HFF-Myc (cell line): ENCODE results near the gene PSMA1.

Experiments used
- DNase-seq: peaks from one replicate; pipeline ENCODE4 v3.0.0-alpha.2; 2011; ENCODE audit warnings: low read depth; ENCODE audit errors: extremely low read depth
- H3K4me3 ChIP-seq: replicated peaks from 2 replicates; pipeline ENCODE4 v1.5.1; 2011; ENCODE audit warnings: low read depth, mild to moderate bottlenecking, control low read depth, low read length
- TF ChIP-seq, protein P1 (sequence below): IDR thresholded peaks from 2 replicates; pipeline ENCODE4 v1.5.1; 2012; ENCODE audit warnings: mild to moderate bottlenecking, low read depth, low read length, control low read depth; ENCODE audit errors: missing control alignments

Gene PSMA1

DNA sequence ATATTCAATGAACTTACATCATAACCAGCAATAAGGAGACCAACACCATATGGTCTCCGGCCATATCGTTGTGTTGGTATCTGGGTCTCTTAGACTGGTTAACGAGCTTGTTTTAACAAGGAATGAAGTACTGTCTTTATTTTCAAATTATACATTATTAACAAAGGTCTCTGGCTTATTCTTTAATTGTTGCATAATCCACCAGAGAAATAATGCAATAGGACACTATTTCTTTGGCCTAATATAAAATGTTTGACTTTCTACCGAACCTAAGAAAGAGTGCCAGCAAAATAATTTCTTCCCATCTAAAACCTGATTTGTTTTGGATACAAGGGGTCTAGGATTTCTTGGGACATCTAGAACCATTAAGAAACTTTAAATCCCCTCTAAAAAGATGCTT, 6.4 kb downstream of the PSMA1 start:
- TF ChIP-seq, protein P1, sequence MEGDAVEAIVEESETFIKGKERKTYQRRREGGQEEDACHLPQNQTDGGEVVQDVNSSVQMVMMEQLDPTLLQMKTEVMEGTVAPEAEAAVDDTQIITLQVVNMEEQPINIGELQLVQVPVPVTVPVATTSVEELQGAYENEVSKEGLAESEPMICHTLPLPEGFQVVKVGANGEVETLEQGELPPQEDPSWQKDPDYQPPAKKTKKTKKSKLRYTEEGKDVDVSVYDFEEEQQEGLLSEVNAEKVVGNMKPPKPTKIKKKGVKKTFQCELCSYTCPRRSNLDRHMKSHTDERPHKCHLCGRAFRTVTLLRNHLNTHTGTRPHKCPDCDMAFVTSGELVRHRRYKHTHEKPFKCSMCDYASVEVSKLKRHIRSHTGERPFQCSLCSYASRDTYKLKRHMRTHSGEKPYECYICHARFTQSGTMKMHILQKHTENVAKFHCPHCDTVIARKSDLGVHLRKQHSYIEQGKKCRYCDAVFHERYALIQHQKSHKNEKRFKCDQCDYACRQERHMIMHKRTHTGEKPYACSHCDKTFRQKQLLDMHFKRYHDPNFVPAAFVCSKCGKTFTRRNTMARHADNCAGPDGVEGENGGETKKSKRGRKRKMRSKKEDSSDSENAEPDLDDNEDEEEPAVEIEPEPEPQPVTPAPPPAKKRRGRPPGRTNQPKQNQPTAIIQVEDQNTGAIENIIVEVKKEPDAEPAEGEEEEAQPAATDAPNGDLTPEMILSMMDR: no peak
- no peak overlapping the region for H3K4me3 ChIP-seq
- DNase-seq: no peak

DNA sequence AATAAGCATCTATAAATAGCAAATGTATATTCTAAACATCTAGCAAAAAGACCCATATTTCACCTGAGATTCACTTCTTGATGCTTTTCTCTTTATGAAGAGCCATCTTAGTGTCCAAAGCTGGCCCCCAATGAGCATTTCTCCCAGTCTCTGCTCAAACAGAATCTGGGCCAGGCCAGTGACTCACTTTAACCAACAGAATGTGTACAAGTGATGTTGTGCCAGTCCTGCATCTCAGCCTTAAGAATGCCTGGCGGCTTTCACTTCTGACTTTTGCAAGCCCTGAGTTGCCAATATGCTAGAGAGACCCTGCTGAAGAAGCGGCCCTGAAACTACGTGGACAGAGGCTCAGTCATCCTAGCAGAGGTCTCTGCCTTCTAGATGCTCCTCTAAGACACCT, 13.7 kb downstream of the PSMA1 start:
- DNase-seq: no peak
- TF ChIP-seq, protein P1: no peak
- H3K4me3 ChIP-seq: no peak overlapping the region

DNA sequence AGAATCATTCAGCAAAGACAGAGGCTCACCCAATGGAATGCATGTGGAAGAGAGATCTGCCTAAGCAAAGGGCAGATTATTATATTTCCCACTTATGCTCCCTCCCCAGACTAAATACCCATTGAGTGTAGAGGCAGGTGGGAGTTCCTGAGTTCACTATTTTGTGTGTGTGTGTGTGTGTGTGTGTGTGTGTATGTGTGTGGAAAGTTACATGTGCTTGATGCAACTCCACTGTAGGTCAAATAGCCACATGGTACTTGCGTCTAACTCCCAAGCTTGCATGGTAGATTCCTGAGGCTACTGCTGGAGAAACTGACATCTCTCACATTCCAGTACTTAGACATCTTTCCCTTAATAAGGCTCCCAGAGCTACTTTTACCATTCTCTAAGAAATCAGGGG, 17.2 kb downstream of the PSMA1 start:
- DNase-seq: no peak
- TF ChIP-seq, protein P1: no peak

DNA sequence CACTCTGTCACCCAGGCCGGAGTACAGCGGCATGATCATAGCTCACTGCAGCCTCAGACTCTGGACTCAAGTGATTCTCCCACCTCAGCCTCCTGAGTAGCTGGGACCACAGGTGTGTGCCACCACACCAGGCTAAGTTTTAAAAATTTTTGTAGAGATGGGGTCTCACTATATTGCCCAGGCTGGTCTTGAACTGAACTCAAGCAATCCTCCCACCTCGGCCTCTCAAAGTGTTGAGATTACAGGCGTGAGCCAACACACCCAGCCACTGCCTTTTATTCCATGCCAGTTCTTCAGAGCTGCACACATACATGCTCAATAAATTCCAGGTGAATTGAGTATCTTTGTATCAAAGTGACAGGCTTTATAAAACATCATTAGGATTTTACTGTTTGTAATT, 18.1 kb downstream of the PSMA1 start:
- no peak for DNase-seq
- H3K4me3 ChIP-seq: no peak overlapping the region
- TF ChIP-seq, protein P1: no peak

More for the DNA sequence above, 17.2 kb downstream of the PSMA1 start:
- no peak overlapping the region for H3K4me3 ChIP-seq

DNA sequence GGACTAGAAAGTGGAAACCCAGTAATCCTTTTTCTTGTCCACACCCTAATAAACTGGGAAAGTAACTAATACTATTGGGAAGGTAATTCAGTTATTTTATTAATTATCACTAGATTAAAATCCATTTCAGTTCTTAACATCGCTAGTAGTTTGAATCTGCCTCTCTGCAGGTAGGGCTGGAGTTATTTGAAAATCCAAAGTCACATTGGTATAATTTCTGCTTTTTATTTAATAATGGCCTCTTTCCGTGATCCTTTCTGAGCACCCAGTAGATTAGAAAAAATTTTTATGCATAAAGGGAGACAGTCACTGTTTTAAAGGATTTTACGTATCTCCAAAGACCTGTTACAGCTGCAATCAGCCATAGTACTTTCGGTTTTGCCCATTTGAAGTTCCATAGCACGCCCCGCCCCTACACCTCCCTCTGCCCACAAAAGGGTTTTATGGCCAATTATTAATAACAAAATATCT, 20.0 kb downstream of the PSMA1 start:
- no peak for DNase-seq
- TF ChIP-seq, protein P1: no peak
- peak overlapping the region; percentile 98 for H3K4me3 ChIP-seq

DNA sequence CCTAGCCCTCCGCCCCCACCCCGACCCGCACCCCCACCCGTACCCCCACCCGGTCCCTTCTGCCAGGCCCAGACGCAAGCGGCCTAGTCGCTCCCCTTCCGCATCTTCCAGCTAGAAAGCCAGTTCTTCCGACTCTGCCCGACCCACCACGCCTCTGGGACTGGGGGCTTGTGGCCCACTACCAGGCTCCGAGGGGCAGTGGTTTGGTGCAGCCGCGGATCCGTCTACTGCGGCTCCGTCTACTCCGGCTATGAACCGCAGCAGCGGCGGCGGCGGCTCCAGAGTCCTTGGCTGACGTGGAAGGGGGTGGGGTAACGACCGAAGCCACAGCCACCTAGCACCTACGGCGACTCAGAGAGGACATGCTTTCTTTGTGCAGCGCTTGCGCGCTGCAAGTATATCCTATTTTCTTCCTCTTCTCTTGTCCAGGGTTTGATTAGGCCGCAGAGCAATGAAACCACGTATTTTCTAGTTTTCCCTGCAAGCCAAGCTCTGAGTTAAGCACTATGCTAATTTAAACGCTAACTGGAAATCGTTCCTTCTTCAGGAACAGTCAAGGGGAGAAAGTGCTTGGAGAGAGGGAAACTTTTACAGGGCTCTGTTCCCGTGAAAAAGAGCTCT, 20.5 kb downstream of the PSMA1 start, which contains the start of gene COPB1:
Gene COPB1, minus strand, starts transcription at position 252 of the 621 bp plus-strand sequence. CDS start 883 bp downstream, outside the sequence.
- TF ChIP-seq, protein P1: no peak
- peak; percentile 81 for DNase-seq
- peak within 1 kb of the TSS; percentile 98 for H3K4me3 ChIP-seq

DNA sequence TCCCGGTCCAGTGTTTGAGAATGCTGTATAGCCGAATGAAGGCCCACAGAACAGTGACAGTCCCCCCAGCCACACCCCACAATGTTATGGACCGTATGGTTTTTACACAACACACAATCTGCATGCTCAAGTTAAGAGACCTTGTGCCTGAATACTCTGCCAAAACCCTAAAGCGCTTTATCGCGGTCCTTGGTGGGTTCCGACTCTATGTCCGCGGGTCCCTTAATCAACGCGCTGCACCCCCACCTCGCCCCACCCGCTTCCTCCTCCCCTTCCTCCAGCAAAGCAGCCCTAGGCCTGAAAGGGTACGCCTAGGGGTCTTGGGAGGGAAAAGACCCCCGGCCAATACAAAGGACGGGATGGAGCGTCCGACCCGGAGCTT, 21.0 kb downstream of the PSMA1 start:
- no peak for DNase-seq
- TF ChIP-seq, protein P1: no peak

More for the DNA sequence above, 21.0 kb downstream of the PSMA1 start:
- H3K4me3 ChIP-seq: peak overlapping the region; percentile 98
